IPS DF 6.9 (cell line): ENCODE data around the gene PACS2.

Experiments
- DNase-seq: peaks from one replicate; pipeline ENCODE4 v3.0.0-alpha.2; 2013; ENCODE audit warnings: low read depth, low spot score
- H3K27ac ChIP-seq: one replicate; pipeline ENCODE4 v1.5.1; 2013; ENCODE audit warnings: low read length, control low read depth
- H3K27me3 ChIP-seq: 2 replicates; pipeline ENCODE4 v1.6.1; 2013; ENCODE audit warnings: mild to moderate bottlenecking, low read length; ENCODE audit not compliant: control insufficient read depth, insufficient read depth
- H3K36me3 ChIP-seq: 2 replicates; pipeline ENCODE4 v1.6.1; 2013; ENCODE audit warnings: low read length; ENCODE audit not compliant: control insufficient read depth, insufficient read depth
- H3K4me1 ChIP-seq: 2 replicates; pipeline ENCODE4 v1.6.1; 2013; ENCODE audit warnings: low read length; ENCODE audit not compliant: control insufficient read depth, insufficient read depth
- H3K4me3 ChIP-seq: 2 replicates; pipeline ENCODE4 v1.5.1; 2013; ENCODE audit warnings: mild to moderate bottlenecking, low read length
- H3K9me3 ChIP-seq: 2 replicates; pipeline ENCODE4 v1.6.1; 2013; ENCODE audit warnings: low read length, inconsistent platforms; ENCODE audit not compliant: control insufficient read depth, insufficient read depth
- WGBS: extraction: QIAGEN DNeasy Blood & Tissue Kit; methylation state at CpG from one replicate; pipeline ENCODE4 v1.1.7; 2013; ENCODE audit warnings: mixed read lengths, missing lambda C conversion rate; ENCODE audit not compliant: insufficient read length, insufficient coverage; 5-methylcytosine and 5-hydroxymethylcytosine counted together

The PACS2 gene

GRCh38 chr14:105378873-105379685 is 64.5 kb downstream of the PACS2 start:
- H3K4me3 ChIP-seq, result no peak overlapping the region
- H3K9me3 ChIP-seq, result no peaks in the 10 kb centered on the region
- peaks cover 19% of the 10 kb centered on the region for H3K36me3 ChIP-seq
- DNase-seq, result no peak
- no peak overlapping the region for H3K27ac ChIP-seq
- H3K4me1 ChIP-seq, result no peaks in the 10 kb centered on the region
- WGBS, result no CpG with 5 or more reads among the region's 17 CpGs
- no peaks in the 10 kb centered on the region for H3K27me3 ChIP-seq

DNA sequence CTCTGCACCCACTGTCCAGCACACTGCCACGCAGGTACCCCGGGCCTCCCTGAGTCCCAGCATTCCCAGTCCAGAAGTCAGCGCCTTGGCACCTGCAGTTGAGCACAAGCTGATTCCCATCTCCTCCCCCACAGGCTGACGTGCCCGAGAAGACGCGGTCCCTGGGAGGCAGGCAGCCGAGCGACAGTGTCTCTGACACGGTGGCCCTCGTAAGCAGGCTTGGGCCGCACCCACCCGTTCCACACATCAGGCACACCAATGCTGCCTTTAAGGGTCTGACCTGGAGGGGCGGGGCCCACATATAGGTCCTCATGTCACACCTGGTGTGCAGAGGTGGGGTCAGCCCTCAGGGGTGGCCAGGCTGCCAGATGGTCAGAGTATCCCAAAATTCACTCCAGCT is 65.4 kb downstream of the PACS2 start:
- Histone ChIP-seq H3K4me3 (no peak overlapping the region), H3K36me3 (peaks cover 19% of the 10 kb centered on the region), H3K9me3 (no peaks in the 10 kb centered on the region), H3K27ac (no peak overlapping the region), H3K27me3 (no peaks in the 10 kb centered on the region), H3K4me1 (no peaks in the 10 kb centered on the region)
- WGBS, result no CpG with 5 or more reads among the region's 14 CpGs
- DNase-seq, result no peak

GRCh38 chr14:105380756-105381155 is 66.2 kb downstream of the PACS2 start:
- H3K36me3 ChIP-seq, result peaks cover 19% of the 10 kb centered on the region
- no peaks in the 10 kb centered on the region for H3K27me3 ChIP-seq
- DNase-seq, result no peak
- H3K27ac ChIP-seq, result no peak overlapping the region
- H3K4me3 ChIP-seq, result no peak overlapping the region
- H3K9me3 ChIP-seq, result no peaks in the 10 kb centered on the region
- no CpG with 5 or more reads among the region's 19 CpGs for WGBS
- H3K4me1 ChIP-seq, result no peaks in the 10 kb centered on the region

- Histone ChIP-seq H3K4me3 (no peak overlapping the region), H3K27me3 (no peaks in the 10 kb centered on the region), H3K36me3 (peaks cover 19% of the 10 kb centered on the region), H3K4me1 (no peaks in the 10 kb centered on the region), H3K9me3 (no peaks in the 10 kb centered on the region), H3K27ac (no peak overlapping the region)
- DNase-seq, result no peak
- WGBS, result no CpG with 5 or more reads among the region's 27 CpGs
Measured at GRCh38 chr14:105381446-105382342, 67.1 kb downstream of the PACS2 start.

DNA sequence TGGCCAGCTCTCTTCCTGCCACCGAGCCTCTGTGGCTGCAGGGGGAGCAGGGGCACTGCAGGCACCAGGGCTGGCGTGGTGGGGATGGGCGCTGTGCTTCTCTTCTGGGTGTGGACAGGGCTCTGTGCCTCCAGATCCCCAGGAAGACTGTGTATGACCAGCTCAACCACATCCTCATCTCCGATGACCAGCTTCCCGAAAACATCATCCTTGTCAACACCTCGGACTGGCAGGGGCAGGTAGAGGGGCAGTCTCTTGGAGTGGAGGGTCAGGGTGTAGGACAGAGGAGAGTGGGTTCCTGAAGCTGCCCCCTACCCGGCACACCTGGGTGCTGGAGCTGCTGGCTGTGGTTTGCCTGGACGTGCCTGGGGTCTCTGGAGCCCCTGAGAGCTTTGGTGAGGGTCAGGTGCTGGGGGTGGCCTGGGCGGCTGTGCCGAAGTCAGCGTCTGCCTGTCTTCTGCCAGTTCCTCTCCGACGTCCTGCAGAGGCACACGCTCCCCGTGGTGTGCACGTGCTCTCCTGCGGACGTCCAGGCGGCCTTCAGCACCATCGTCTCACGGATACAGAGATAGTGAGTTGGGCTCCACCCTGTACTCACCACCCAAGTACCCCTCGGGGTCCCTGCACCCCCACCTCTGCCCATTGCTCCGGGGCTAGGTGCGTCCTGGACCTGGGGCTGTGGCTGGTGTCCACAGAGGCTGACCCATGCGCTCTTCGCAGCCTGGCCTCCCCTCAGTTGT is 68.0 kb downstream of the PACS2 start:
- H3K27ac ChIP-seq, result no peak overlapping the region
- WGBS, result no CpG with 5 or more reads among the region's 26 CpGs
- no peaks in the 10 kb centered on the region for H3K27me3 ChIP-seq
- no peaks in the 10 kb centered on the region for H3K9me3 ChIP-seq
- peaks cover 21% of the 10 kb centered on the region for H3K36me3 ChIP-seq
- DNase-seq, result no peak
- H3K4me1 ChIP-seq, result no peaks in the 10 kb centered on the region
- no peak overlapping the region for H3K4me3 ChIP-seq

- H3K9me3 ChIP-seq, result no peaks in the 10 kb centered on the region
- WGBS, result no CpG with 5 or more reads among the region's 32 CpGs
- no peak for DNase-seq
- H3K27ac ChIP-seq, result no peak overlapping the region
- no peaks in the 10 kb centered on the region for H3K27me3 ChIP-seq
- H3K4me1 ChIP-seq, result no peaks in the 10 kb centered on the region
- no peak overlapping the region for H3K4me3 ChIP-seq
- peaks cover 21% of the 10 kb centered on the region for H3K36me3 ChIP-seq
Measured at GRCh38 chr14:105383083-105383730, 68.7 kb downstream of the PACS2 start.

- Histone ChIP-seq H3K27me3 (no peaks in the 10 kb centered on the region), H3K36me3 (peaks cover 21% of the 10 kb centered on the region), H3K4me1 (no peaks in the 10 kb centered on the region), H3K27ac (no peak overlapping the region), H3K9me3 (no peaks in the 10 kb centered on the region), H3K4me3 (no peak overlapping the region)
- WGBS, result no CpG with 5 or more reads among the region's 23 CpGs
- DNase-seq, result no peak
Measured at GRCh38 chr14:105384041-105384557, 69.6 kb downstream of the PACS2 start.

DNA sequence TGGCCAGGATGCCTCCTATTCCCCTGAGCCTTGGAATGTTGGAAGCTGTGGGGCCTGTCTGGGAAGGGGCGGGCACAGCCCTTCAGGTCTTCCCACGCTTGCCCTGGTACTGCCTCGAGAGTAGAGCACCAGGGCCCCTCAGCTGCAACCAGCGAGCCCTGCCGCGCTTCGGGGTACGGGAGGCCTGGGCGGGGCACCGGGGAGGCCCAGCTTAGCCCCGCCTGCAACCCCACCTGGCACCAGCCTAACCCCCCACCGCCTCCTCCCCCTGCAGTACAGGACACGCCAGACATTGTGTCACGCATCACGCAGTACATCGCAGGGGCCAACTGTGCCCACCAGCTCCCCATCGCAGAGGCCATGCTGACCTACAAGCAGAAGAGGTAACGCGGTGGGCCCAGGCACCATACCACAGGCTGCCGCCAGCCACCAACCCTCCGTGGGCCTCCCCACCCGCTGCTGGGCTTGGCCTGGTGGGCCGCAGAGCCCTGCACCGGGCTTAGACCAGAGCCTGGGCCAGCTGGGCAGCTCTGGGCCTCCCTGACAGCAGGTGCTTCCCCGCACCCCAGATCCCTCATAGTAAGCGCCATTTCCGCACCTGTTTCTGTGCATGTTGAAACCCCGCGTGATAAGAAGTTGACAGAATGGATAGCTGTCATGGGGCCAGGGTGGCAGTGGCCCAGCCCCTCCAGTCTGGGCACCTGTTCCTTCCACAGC is 70.2 kb downstream of the PACS2 start:
- Histone ChIP-seq H3K36me3 (peaks cover 20% of the 10 kb centered on the region), H3K27ac (no peak overlapping the region), H3K27me3 (no peaks in the 10 kb centered on the region), H3K9me3 (no peaks in the 10 kb centered on the region), H3K4me3 (no peak overlapping the region), H3K4me1 (no peaks in the 10 kb centered on the region)
- no peak for DNase-seq
- no CpG with 5 or more reads among the region's 29 CpGs for WGBS

- Histone ChIP-seq H3K27ac (no peak overlapping the region), H3K9me3 (no peaks in the 10 kb centered on the region), H3K4me3 (no peak overlapping the region), H3K36me3 (peaks cover 16% of the 10 kb centered on the region), H3K4me1 (no peaks in the 10 kb centered on the region), H3K27me3 (no peaks in the 10 kb centered on the region)
- no peak for DNase-seq
- no CpG with 5 or more reads among the region's 19 CpGs for WGBS
Measured at GRCh38 chr14:105385322-105385637, 70.7 kb downstream of the PACS2 start.
